Fibroblast of villous mesenchyme (primary cell): Measurements from ENCODE around the gene EIF4G3. TPM values are rescaled to one million over a fixed set of nuclear protein-coding genes. Genes with fewer than 3 reads are reported as not detected.

Experiments
- DNase-seq: peaks from one replicate; pipeline ENCODE4 v3.0.0-alpha.2; 2010; ENCODE audit warnings: low read depth
- H3K4me3 ChIP-seq: 2 replicates; pipeline ENCODE4 v1.5.1; 2011; ENCODE audit warnings: low read depth, mild to moderate bottlenecking, low read length
- CTCF ChIP-seq: IDR thresholded peaks from 2 replicates; pipeline ENCODE4 v1.5.1; 2012; ENCODE audit warnings: low read depth, mild to moderate bottlenecking, low read length; ENCODE audit not compliant: insufficient read depth
- total RNA-seq: library from RNA; depleted of rRNA; stranded (reverse); fragments of >200 nt; gene quantifications from 2 replicates; pipeline ENCODE4 v1.2.3, GENCODE V29; 2012

EIF4G3 gene
- total RNA-seq, 1 donor: 66.5 TPM

- peak; percentile 20 for DNase-seq
- no peak for TF ChIP-seq CTCF
Measured at GRCh38 chr1:20883766-20884165, 292.9 kb downstream of the EIF4G3 start.

GRCh38 chr1:20882837-20883236 is 293.9 kb downstream of the EIF4G3 start:
- DNase-seq: no peak
- no peak for TF ChIP-seq CTCF
- no peak overlapping the region for H3K4me3 ChIP-seq

More at GRCh38 chr1:20883766-20884165, 292.9 kb downstream of the EIF4G3 start:
- no peak overlapping the region for H3K4me3 ChIP-seq

- no peak for TF ChIP-seq CTCF
- no peak overlapping the region for H3K4me3 ChIP-seq
- no peak for DNase-seq
Measured at GRCh38 chr1:20878799-20879198, 297.9 kb downstream of the EIF4G3 start.

GRCh38 chr1:20875198-20875973 is 301.3 kb downstream of the EIF4G3 start:
- TF ChIP-seq CTCF: no peak
- H3K4me3 ChIP-seq: no peak overlapping the region
- DNase-seq: peak; percentile 31

GRCh38 chr1:20873311-20873710 is 303.4 kb downstream of the EIF4G3 start:
- H3K4me3 ChIP-seq: no peak overlapping the region
- DNase-seq: peak; percentile 88
- TF ChIP-seq CTCF: no peak

GRCh38 chr1:20871419-20871818 is 305.3 kb downstream of the EIF4G3 start:
- TF ChIP-seq CTCF: no peak
- DNase-seq: peak; percentile 50
- no peak overlapping the region for H3K4me3 ChIP-seq

GRCh38 chr1:20870718-20871117 is 306.0 kb downstream of the EIF4G3 start:
- H3K4me3 ChIP-seq: no peak overlapping the region
- TF ChIP-seq CTCF: no peak
- DNase-seq: no peak
